ENCODE results near the gene RNF212. TPM values are rescaled to one million over a fixed set of nuclear protein-coding genes. Genes with fewer than 3 reads are reported as not detected.

The RNF212 gene
- total and polyA plus RNA-seq, 2 donors (not counting 3 experiments of a cell fraction or from before 2014, with no cell fraction given) = 2.3 to 2.8 TPM

- ChIA-PET CTCF (interaction anchor here (1.0 kb wide), 1 partner anchor 37 kb away, joined by 3 read pairs; no protein-coding TSS in a partner anchor), POLR2A (no interaction called here)
- intact Hi-C loops (cut with micrococcal nuclease) (no loop called here), dilution Hi-C loops (cut with MboI; ENCODE audit: extremely low pct_ligation_motif_present, low sequenced_read_pairs) (no loop called here)
- no peak overlapping the region for H3K9ac ChIP-seq (replicated peaks; ENCODE audit: extremely low read depth, insufficient read depth, low read length)
- no peaks in the 10 kb centered on the region for H3K9me1 ChIP-seq (replicated peaks; ENCODE audit: control insufficient read depth, extremely low read depth, insufficient read depth, low read length)
- no peaks in the 10 kb centered on the region for H3K4me1 ChIP-seq (ENCODE audit: control insufficient read depth, extremely low read depth, insufficient read depth, low read length)
- BruUV-seq (replicated peaks) = no TSS peak
- FAIRE-seq (no peak), DNase-seq (ENCODE audit: low read depth, low spot score) (no peak)
- H3K4me2 ChIP-seq (ENCODE audit: insufficient read depth, low read length) = no peak overlapping the region
- H3K9me3 ChIP-seq (replicated peaks; ENCODE audit: control insufficient read depth, insufficient read depth, low read length) = no peaks in the 10 kb centered on the region
- TF ChIP-seq FOS (IDR thresholded peaks at IDR 0.05; ENCODE audit: borderline replicate concordance, insufficient read depth, low read length) = no peak
- no peaks in the 10 kb centered on the region for H4K20me1 ChIP-seq (replicated peaks; ENCODE audit: control insufficient read depth, extremely low read depth, insufficient read depth, low read length)
- no peak overlapping the region for H2AFZ ChIP-seq (ENCODE audit: low read depth, low read length)
- H3K36me3 ChIP-seq (ENCODE audit: control insufficient read depth in 2 of 2, extremely low read depth in 1 of 2, insufficient read depth in 2 of 2, low read length in 2 of 2) = no peaks in the 10 kb centered on the region
- no peak overlapping the region for H3K4me3 ChIP-seq (replicated peaks in 1 of 3; ENCODE audit: insufficient read depth in 1 of 3, low read depth in 1 of 3, low read length in 3 of 3)
- no peaks in the 10 kb centered on the region for H3K27me3 ChIP-seq (ENCODE audit: control insufficient read depth in 2 of 2, insufficient read depth in 2 of 2, low read length in 2 of 2)
- H3K27ac ChIP-seq (ENCODE audit: insufficient read depth, low read depth, low read length) = no peak overlapping the region
- H3K79me2 ChIP-seq (ENCODE audit: control insufficient read depth, insufficient read depth, low read length) = no peaks in the 10 kb centered on the region
These were observed 28.0 kb downstream of the RNF212 start for GRCh38 chr4:1085404-1085799.

- ChIA-PET CTCF (interaction anchor here (1.0 kb wide), 2 partner anchors 37 to 75 kb away, joined by 3 read pairs; no protein-coding TSS in a partner anchor), POLR2A (no interaction called here)
- intact Hi-C loops (cut with micrococcal nuclease) (no loop called here), dilution Hi-C loops (cut with MboI; ENCODE audit: extremely low pct_ligation_motif_present, low sequenced_read_pairs) (no loop called here)
- H3K36me3 ChIP-seq (ENCODE audit: control insufficient read depth in 2 of 2, extremely low read depth in 1 of 2, insufficient read depth in 2 of 2, low read length in 2 of 2) = no peaks in the 10 kb centered on the region
- H3K9me3 ChIP-seq (replicated peaks; ENCODE audit: control insufficient read depth, insufficient read depth, low read length) = no peaks in the 10 kb centered on the region
- no peak overlapping the region for H3K4me2 ChIP-seq (ENCODE audit: insufficient read depth, low read length)
- H3K4me3 ChIP-seq (replicated peaks in 1 of 3; ENCODE audit: insufficient read depth in 1 of 3, low read depth in 1 of 3, low read length in 3 of 3) = no peak overlapping the region
- no peak overlapping the region for H3K27ac ChIP-seq (ENCODE audit: insufficient read depth, low read depth, low read length)
- FAIRE-seq (no peak), DNase-seq (ENCODE audit: low read depth, low spot score) (no peak)
- no TSS peak for BruUV-seq (replicated peaks)
- no peak overlapping the region for H2AFZ ChIP-seq (ENCODE audit: low read depth, low read length)
- H3K27me3 ChIP-seq (ENCODE audit: control insufficient read depth in 2 of 2, insufficient read depth in 2 of 2, low read length in 2 of 2) = no peaks in the 10 kb centered on the region
- no peaks in the 10 kb centered on the region for H3K4me1 ChIP-seq (ENCODE audit: control insufficient read depth, extremely low read depth, insufficient read depth, low read length)
- no peaks in the 10 kb centered on the region for H3K9me1 ChIP-seq (replicated peaks; ENCODE audit: control insufficient read depth, extremely low read depth, insufficient read depth, low read length)
- no peak overlapping the region for H3K9ac ChIP-seq (replicated peaks; ENCODE audit: extremely low read depth, insufficient read depth, low read length)
- H3K79me2 ChIP-seq (ENCODE audit: control insufficient read depth, insufficient read depth, low read length) = no peaks in the 10 kb centered on the region
- no peaks in the 10 kb centered on the region for H4K20me1 ChIP-seq (replicated peaks; ENCODE audit: control insufficient read depth, extremely low read depth, insufficient read depth, low read length)
- TF ChIP-seq GATA2 (IDR thresholded peaks at IDR 0.05; ENCODE audit: insufficient read depth, insufficient read length, low read depth, low read length) (no peak), FOS (IDR thresholded peaks at IDR 0.05; ENCODE audit: borderline replicate concordance, insufficient read depth, low read length) (no peak), POLR2AphosphoS5 (IDR thresholded peaks at IDR 0.05; ENCODE audit: insufficient read depth, low read depth, low read length) (no peak), POLR2A (IDR thresholded peaks at IDR 0.05; ENCODE audit: low read depth, low read length) (no peak), CTCF (IDR thresholded peaks at IDR 0.05; ENCODE audit: extremely low read depth in 1 of 2, insufficient read depth in 1 of 2, low read depth in 1 of 2, low read length in 2 of 2) (no peak), EZH2 (IDR thresholded peaks at IDR 0.05; ENCODE audit: borderline replicate concordance, low read depth, low read length, severe bottlenecking) (no peak), MYC (IDR thresholded peaks at IDR 0.05; ENCODE audit: low read depth, low read length) (no peak), MAX (IDR thresholded peaks at IDR 0.05; ENCODE audit: insufficient read depth, insufficient read length) (no peak), JUN (IDR thresholded peaks at IDR 0.05; ENCODE audit: borderline replicate concordance, insufficient read depth, insufficient read length, low read depth) (no peak)
These were observed 28.5 kb downstream of the RNF212 start for GRCh38 chr4:1084796-1085403.
